ENCODE results near the gene NFYA. TPM values are rescaled to one million over a fixed set of nuclear protein-coding genes. Genes with fewer than 3 reads are reported as not detected.

NFYA gene
- total RNA-seq, 1 donor from 2014 or later: 9.1 TPM

DNA sequence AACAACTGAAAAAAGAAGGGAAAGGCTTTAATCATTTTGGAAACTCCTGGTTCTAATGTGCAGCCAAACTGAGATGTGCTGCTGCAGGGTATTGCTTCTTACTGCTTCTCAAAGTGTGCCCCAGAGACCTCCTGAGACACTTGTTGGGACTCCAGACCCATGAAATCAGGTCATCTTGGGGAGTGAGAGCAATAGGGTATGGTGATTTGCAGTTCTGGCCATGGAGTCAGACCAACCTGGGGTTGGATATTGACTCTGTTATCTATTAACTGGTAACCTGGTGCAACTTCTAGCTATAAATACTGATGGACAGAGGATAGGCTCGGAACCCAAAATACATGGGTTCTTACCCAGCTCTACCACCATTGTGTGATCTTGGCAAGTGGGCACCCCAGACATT, 26.7 kb upstream of the NFYA start:
- H3K4me3 ChIP-seq (ENCODE audit: low read depth, low read length): no peak overlapping the region
- DNase-seq (ENCODE audit: low read depth): no peak
- TF ChIP-seq, protein P1, sequence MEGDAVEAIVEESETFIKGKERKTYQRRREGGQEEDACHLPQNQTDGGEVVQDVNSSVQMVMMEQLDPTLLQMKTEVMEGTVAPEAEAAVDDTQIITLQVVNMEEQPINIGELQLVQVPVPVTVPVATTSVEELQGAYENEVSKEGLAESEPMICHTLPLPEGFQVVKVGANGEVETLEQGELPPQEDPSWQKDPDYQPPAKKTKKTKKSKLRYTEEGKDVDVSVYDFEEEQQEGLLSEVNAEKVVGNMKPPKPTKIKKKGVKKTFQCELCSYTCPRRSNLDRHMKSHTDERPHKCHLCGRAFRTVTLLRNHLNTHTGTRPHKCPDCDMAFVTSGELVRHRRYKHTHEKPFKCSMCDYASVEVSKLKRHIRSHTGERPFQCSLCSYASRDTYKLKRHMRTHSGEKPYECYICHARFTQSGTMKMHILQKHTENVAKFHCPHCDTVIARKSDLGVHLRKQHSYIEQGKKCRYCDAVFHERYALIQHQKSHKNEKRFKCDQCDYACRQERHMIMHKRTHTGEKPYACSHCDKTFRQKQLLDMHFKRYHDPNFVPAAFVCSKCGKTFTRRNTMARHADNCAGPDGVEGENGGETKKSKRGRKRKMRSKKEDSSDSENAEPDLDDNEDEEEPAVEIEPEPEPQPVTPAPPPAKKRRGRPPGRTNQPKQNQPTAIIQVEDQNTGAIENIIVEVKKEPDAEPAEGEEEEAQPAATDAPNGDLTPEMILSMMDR (conservative IDR thresholded peaks at IDR 0.05; ENCODE audit: low read depth, low read length): no peak

DNA sequence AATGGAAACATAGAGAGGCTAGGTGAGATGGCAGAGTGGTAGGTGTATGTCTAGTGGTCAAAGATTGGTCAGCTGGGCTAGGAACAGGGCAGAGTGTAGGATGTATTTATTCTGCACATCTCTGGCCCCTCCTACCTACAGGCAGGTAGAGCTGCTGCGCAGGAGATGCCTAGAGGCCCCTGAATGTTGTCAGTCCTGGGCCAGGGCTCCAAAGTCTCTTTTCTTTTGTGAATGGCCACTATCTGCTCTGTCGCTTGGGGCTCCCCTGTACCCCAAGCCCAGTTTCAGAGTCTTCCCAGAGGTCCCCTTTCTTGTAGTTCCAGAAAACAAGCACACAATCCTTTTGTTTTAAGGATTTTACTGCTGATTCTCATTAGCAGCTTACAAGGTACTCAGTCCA, 25.5 kb upstream of the NFYA start:
- DNase-seq (ENCODE audit: low read depth): no peak
- no peak overlapping the region for H3K4me3 ChIP-seq (ENCODE audit: low read depth, low read length)
- TF ChIP-seq, protein P1 (conservative IDR thresholded peaks at IDR 0.05; ENCODE audit: low read depth, low read length): no peak

DNA sequence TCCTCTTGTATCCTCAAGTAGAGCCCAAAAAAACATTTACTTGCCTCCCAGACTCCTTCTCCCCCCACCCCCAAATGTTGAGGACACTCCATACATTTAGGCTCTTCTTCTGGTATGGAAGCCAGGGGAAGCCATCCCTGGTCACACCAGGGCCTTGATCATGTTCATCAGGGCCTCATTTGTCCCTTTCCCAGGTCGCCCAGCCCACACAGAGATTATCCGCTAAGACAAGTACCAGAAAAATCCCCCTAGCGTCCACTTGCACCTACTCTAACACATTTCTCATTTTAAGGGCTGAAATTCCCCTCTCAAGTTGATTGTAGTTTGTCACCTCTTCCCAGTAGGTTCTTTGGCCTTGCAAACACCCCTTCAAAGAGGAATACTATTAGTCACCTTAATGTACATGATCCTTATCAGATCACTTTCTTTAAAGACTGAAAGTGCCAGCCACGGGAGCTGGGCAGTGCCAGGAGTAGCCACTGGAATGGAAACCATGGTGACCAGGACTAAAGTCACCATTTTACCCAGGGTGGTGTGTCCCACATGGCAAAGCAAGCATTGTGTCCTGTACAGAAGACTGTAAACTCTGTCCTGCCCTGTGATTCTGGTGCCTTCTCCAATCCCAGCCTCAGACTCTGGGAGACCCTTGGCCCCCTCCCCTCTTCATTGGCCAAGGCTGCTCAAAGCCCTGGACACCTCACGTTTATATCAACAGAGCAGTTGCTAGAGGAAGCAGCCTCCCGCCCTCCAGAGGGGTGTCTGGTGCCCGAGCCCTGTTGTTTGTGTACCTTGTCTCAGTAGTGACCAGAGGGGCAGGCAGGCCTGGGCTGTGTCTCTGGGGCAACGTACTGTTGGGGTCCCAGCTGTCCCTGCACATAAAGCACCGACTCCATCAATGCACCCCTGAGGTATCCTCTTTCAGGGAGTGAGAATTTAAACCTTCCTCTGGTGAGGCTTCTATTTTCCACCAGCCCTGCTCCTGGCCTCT, 24.7 kb upstream of the NFYA start:
- TF ChIP-seq, protein P1 (conservative IDR thresholded peaks at IDR 0.05; ENCODE audit: low read depth, low read length): no peak
- H3K4me3 ChIP-seq (ENCODE audit: low read depth, low read length): no peak overlapping the region
- DNase-seq (ENCODE audit: low read depth): no peak

DNA sequence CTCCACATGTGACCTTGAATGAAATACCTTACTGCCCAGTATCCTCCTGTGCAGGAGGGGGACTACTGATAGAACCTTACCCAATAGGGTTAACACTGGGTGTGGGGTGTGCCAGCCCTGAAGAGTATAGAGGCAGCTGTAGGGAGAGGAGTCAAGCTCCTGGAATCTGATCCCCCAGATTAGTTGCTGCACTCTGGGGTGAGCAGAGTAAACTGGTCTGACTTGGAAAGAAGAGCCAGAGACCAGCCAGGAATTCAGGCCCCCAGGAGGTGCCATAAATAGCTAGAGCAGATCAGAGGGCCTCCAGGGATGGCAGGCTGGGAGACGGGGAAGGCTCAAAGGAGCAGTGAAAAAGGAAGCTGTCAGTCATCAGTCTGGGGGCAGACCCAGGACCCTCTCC, 23.3 kb upstream of the NFYA start:
- TF ChIP-seq, protein P1 (conservative IDR thresholded peaks at IDR 0.05; ENCODE audit: low read depth, low read length): no peak
- no peak for DNase-seq (ENCODE audit: low read depth)
- no peak overlapping the region for H3K4me3 ChIP-seq (ENCODE audit: low read depth, low read length)

DNA sequence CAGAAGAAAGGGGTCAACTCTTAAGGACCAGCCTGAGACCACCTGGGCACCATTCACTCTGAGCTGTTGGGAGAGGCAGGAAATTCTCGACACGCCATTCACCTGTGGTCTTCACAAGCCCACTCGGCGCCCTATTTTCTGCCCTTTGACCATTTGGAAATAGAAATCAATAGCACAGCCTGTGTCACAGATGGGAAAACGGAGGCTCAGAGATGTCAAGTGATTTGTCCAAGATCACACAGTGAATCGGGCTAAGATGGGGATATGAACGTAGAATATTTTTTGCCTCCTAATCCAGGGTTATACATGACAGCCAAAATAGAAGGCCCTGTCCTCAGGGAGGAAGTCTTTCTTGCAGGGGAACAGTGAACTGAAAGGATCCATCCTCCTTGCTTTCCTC, 22.8 kb upstream of the NFYA start:
- DNase-seq (ENCODE audit: low read depth): no peak
- H3K4me3 ChIP-seq (ENCODE audit: low read depth, low read length): no peak overlapping the region
- TF ChIP-seq, protein P1 (conservative IDR thresholded peaks at IDR 0.05; ENCODE audit: low read depth, low read length): no peak

DNA sequence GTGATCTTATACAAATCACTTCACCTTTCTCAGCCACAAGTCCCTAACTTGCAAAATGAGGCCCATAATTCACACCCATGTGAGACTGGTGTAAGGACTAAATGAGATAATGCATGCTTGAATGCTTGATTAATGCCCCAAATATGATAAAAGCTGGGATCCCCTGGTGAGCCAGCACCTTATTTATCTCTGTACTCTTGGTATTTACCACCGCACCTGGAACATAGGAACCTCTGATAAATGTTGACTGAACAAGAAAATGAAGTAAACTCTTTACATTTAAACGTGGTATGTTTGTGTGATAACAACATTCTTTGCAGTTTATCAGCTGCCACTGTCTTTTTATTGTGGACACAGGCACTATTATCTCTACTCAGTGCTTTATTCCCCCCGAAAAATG, 22.2 kb upstream of the NFYA start:
- no peak overlapping the region for H3K4me3 ChIP-seq (ENCODE audit: low read depth, low read length)
- TF ChIP-seq, protein P1 (conservative IDR thresholded peaks at IDR 0.05; ENCODE audit: low read depth, low read length): no peak
- no peak for DNase-seq (ENCODE audit: low read depth)

DNA sequence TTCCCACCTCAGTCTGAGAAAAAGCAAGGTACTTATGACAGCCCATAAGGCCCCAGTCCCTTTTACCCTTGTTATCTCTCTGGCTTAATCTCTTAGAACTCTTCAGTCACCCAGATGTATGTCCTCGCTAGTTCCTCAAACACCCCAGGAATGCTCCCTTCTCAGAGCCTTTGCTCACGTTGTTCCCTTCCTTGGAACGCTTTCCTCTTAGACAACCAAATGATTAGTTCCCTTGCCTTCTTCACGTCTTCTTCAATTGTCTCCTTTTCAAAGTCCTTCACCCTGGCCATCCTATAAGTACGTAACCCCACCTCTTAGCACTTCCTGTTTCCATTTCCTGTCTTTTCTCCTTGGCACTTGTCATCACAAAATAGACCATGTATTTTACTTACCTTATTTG, 20.9 kb upstream of the NFYA start:
- no peak overlapping the region for H3K4me3 ChIP-seq (ENCODE audit: low read depth, low read length)
- TF ChIP-seq, protein P1 (conservative IDR thresholded peaks at IDR 0.05; ENCODE audit: low read depth, low read length): no peak
- no peak for DNase-seq (ENCODE audit: low read depth)
